ENCODE results near the gene NFATC2IP.

GRCh38 chr16:28991687-28992086, 41.0 kb downstream of the NFATC2IP start:
- no peak for TF ChIP-seq CTCF (IDR thresholded peaks at IDR 0.05)
- no peak for TF ChIP-seq POLR2A (IDR thresholded peaks at IDR 0.05)
